T-helper 17 cell (primary cell): ENCODE measurements around the gene CLMP. TPM values are rescaled to one million over a fixed set of nuclear protein-coding genes. Genes with fewer than 3 reads are reported as not detected.
"Not testable (repeated sequence)": the region's sequence is repeated elsewhere in the genome, so short reads cannot be mapped to it uniquely, and the experiment has no call there.

Source experiments
- ATAC-seq: fragments of 150-1000 bp; cut with Tn5 transposase; 2 replicates; pipeline ENCODE4 v1.10.0; 2021; ENCODE audit warnings: mild to moderate bottlenecking, moderate library complexity
- DNase-seq, 3 donors: peaks; one replicate each; pipeline versions ENCODE4 v3.0.0 to v3.0.0-alpha.2; 2020 to 2021
- H3K9me3 ChIP-seq: one replicate; pipeline ENCODE4 v1.7.0; 2013; ENCODE audit warnings: low read length, mild to moderate bottlenecking; ENCODE audit not compliant: control insufficient read depth, poor library complexity, severe bottlenecking
- H3K27ac Mint-ChIP-seq: one replicate; pipeline ENCODE4 v1.8.0; 2022; ENCODE audit warnings: mild to moderate bottlenecking, moderate library complexity, mixed read lengths
- H3K27me3 Mint-ChIP-seq: one replicate; pipeline ENCODE4 v1.8.0; 2022; ENCODE audit warnings: mixed read lengths
- H3K36me3 Mint-ChIP-seq: one replicate; pipeline ENCODE4 v1.8.0; 2022; ENCODE audit warnings: low read depth, mixed read lengths
- H3K4me1 Mint-ChIP-seq: one replicate; pipeline ENCODE4 v1.8.0; 2022; ENCODE audit warnings: mild to moderate bottlenecking, mixed read lengths
- H3K4me3 Mint-ChIP-seq: one replicate; pipeline ENCODE4 v1.8.0; 2022; ENCODE audit warnings: mild to moderate bottlenecking, moderate library complexity, mixed read lengths
- total RNA-seq, 4 donors: library from RNA in 2 of 4; stranded (reverse) in 2 of 4; gene quantifications; one replicate each; pipeline ENCODE4 v1.2.3 and lab custom pipeline; 2022 to 2026

Gene CLMP
- total RNA-seq, 2 donors from 2014 or later: 0.26 to 0.67 TPM

GRCh38 chr11:123143921-123144320 lies 51.1 kb downstream of the CLMP start:
- Mint-ChIP-seq H3K36me3 (peaks cover 4% of the 10 kb centered on the region), H3K27me3 (peaks cover 5% of the 10 kb centered on the region), H3K27ac (no peak overlapping the region), H3K4me3 (no peak overlapping the region), H3K4me1 (no peaks in the 10 kb centered on the region)
- no peaks in the 10 kb centered on the region for H3K9me3 ChIP-seq
- DNase-seq (no peak), ATAC-seq (no peak)

DNA sequence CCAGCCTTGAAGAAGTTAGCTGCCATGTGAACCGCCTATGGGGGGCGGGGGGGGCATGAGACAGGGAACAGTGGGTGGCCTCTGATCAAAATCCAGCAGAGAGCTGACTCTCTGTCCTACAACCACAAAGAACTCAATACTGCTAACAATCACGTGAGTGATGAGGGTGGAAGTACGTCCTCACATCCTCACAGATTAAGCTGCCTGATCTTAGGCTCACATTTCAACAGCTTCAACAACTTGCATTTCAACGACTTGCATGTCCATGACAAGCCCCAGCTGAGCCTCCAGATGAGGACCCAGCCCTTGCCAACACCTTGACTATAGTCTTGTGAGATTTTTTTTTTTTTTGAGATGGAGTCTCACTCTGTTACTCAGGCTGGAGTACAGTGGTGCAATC lies 51.6 kb downstream of the CLMP start:
- Mint-ChIP-seq H3K4me1 (no peaks in the 10 kb centered on the region), H3K36me3 (peaks cover 4% of the 10 kb centered on the region), H3K27ac (no peak overlapping the region), H3K4me3 (no peak overlapping the region), H3K27me3 (peaks cover 5% of the 10 kb centered on the region)
- DNase-seq (no peak), ATAC-seq (no peak)
- H3K9me3 ChIP-seq: no peaks in the 10 kb centered on the region

DNA sequence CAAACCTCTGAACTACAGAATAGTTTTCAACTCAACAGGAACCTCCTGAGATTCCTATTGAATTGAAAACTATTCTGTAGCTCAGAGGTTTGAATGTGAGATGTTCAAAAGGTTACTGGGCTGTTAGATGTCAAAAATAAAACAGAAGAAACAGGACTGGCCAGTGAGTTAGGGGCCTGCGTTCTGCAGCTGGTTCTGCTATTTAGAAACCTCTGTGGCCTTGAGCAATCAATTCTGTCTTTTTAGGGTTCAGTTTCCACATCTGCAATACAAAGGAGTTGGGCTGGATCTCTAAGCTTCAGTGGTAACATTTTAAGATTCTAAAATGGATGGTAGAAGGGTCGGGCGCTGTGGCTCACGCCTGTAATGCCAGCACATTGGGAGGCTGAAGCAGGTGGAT lies 55.8 kb downstream of the CLMP start:
- ATAC-seq (no peak), DNase-seq (no peak)
- Mint-ChIP-seq H3K4me1 (no peaks in the 10 kb centered on the region), H3K4me3 (no peak overlapping the region), H3K27me3 (peaks cover 6% of the 10 kb centered on the region), H3K36me3 (no peaks in the 10 kb centered on the region), H3K27ac (no peak overlapping the region)
- H3K9me3 ChIP-seq: no peaks in the 10 kb centered on the region

GRCh38 chr11:123137431-123138224 lies 57.4 kb downstream of the CLMP start:
- no peak for ATAC-seq
- Mint-ChIP-seq H3K27me3 (peaks cover 6% of the 10 kb centered on the region), H3K4me3 (no peak overlapping the region), H3K36me3 (no peaks in the 10 kb centered on the region), H3K4me1 (peaks cover 2% of the 10 kb centered on the region), H3K27ac (no peak overlapping the region)
- no peak for DNase-seq
- H3K9me3 ChIP-seq: no peaks in the 10 kb centered on the region

GRCh38 chr11:123135863-123136446 lies 59.1 kb downstream of the CLMP start:
- DNase-seq (no peak), ATAC-seq (no peak)
- Mint-ChIP-seq H3K27ac (no peak overlapping the region), H3K4me3 (no peak overlapping the region), H3K27me3 (peaks cover 6% of the 10 kb centered on the region), H3K36me3 (no peaks in the 10 kb centered on the region), H3K4me1 (peaks cover 2% of the 10 kb centered on the region)
- no peaks in the 10 kb centered on the region for H3K9me3 ChIP-seq

- no peak overlapping the region for H3K4me3 Mint-ChIP-seq
- no peak overlapping the region for H3K27ac Mint-ChIP-seq
- H3K9me3 ChIP-seq: no peaks in the 10 kb centered on the region
- DNase-seq: no peak
- ATAC-seq: no peak
- H3K4me1 Mint-ChIP-seq: peaks cover 4% of the 10 kb centered on the region
- no peaks in the 10 kb centered on the region for H3K36me3 Mint-ChIP-seq
- H3K27me3 Mint-ChIP-seq: peaks cover 6% of the 10 kb centered on the region
These were observed 62.2 kb downstream of the CLMP start for GRCh38 chr11:123132881-123133280.

GRCh38 chr11:123132034-123132766 lies 62.8 kb downstream of the CLMP start:
- H3K27ac Mint-ChIP-seq, ATAC-seq, H3K9me3 ChIP-seq, H3K27me3 Mint-ChIP-seq, H3K4me1 Mint-ChIP-seq, H3K4me3 Mint-ChIP-seq, H3K36me3 Mint-ChIP-seq, DNase-seq: not testable (repeated sequence)

DNA sequence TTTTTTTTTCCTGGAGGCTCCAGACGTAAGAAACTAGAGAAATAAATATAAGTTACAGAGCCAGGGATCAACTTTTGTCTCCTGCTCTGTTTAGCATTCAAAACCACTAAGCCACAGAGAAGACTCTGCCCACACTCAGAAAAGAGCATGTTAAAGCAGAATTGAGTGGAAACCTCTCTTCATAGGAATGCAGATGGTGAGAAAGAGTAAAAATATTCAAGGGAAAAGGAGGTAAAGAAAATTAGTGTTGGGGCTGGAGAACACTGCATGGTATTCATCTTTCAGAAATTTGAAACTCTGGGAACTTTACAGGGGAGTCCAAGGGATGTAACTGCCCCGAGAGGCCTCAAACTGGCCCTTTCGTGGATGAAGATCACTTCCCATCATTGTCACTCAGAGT lies 65.1 kb downstream of the CLMP start:
- H3K4me1 Mint-ChIP-seq: peaks cover 4% of the 10 kb centered on the region
- H3K4me3 Mint-ChIP-seq: no peak overlapping the region
- DNase-seq (no peak), ATAC-seq (no peak)
- H3K9me3 ChIP-seq: no peaks in the 10 kb centered on the region
- H3K27me3 Mint-ChIP-seq: no peaks in the 10 kb centered on the region
- H3K36me3 Mint-ChIP-seq: no peaks in the 10 kb centered on the region
- peak overlapping the region; percentile 41 for H3K27ac Mint-ChIP-seq

- Mint-ChIP-seq H3K4me1 (peaks cover 5% of the 10 kb centered on the region), H3K4me3 (no peak overlapping the region), H3K27me3 (peaks cover 26% of the 10 kb centered on the region), H3K36me3 (peaks cover 6% of the 10 kb centered on the region), H3K27ac (no peak overlapping the region)
- DNase-seq: no peak
- H3K9me3 ChIP-seq: no peaks in the 10 kb centered on the region
- no peak for ATAC-seq
These were observed 69.9 kb downstream of the CLMP start for GRCh38 chr11:123125169-123125568.

DNA sequence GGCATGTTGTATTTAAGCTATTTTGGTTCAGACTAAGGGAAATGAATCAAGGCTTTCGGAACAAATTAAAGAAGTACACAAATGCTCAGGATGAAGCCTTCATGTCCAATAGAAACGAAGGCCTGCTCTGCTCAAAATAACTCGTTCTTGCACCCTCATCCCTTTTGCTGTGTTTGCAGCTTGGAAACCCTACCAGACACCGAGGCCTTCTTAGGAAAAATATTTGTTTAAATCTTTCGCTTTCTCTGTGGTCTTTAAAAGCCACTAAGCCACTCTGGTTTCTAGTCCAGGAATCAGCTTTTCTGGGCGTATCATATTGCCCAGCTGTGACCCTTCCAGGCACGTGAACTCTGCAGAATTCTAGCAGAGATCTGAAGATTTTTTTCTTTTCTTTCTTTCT lies 72.2 kb downstream of the CLMP start:
- Mint-ChIP-seq H3K4me1 (peaks cover 3% of the 10 kb centered on the region), H3K36me3 (peaks cover 6% of the 10 kb centered on the region), H3K27ac (no peak overlapping the region), H3K4me3 (no peak overlapping the region), H3K27me3 (peaks cover 26% of the 10 kb centered on the region)
- DNase-seq (no peak), ATAC-seq (no peak)
- H3K9me3 ChIP-seq: no peaks in the 10 kb centered on the region

DNA sequence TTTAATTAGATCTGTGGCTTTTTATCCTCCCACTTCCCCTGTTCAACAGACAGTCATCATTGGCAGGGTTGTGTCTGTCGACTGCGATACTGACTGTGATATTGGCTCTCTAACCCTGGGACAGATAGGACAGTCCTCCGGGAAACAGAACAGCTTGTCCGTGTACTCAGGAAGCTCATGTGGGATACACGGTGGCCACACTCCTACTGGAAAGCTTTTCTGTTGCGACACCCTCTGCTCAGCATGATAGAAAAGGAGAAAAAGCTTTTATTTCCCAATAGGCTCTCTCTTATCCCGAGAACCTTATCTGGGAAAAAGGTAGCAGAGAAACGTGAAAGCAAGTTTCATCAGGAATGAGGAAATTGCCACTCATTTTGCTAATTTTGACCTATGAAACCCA lies 72.7 kb downstream of the CLMP start:
- Mint-ChIP-seq H3K4me1 (peaks cover 3% of the 10 kb centered on the region), H3K36me3 (peaks cover 6% of the 10 kb centered on the region), H3K4me3 (no peak overlapping the region), H3K27me3 (peaks cover 26% of the 10 kb centered on the region), H3K27ac (no peak overlapping the region)
- H3K9me3 ChIP-seq: no peaks in the 10 kb centered on the region
- ATAC-seq (no peak), DNase-seq (no peak)

DNA sequence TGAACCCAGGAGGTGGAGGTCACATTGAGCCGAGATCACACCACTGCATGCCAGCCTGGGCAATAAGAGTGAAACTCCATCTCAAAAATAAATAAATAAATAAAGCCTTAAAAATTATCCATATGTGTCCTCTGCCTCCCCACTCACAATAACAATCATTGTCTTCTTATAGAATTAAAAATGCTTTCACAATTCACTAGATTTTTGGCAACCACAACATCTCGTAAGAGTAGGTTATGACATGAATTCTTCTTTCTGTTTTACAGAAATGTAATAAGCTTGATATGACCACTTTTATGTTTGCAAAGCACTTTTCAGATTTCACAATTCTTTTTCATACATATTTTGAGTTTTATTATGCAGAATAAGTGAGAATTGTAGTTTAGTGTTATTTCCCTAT lies 78.6 kb downstream of the CLMP start:
- no peaks in the 10 kb centered on the region for H3K9me3 ChIP-seq
- no peak for ATAC-seq
- no peaks in the 10 kb centered on the region for H3K36me3 Mint-ChIP-seq
- no peak overlapping the region for H3K27ac Mint-ChIP-seq
- DNase-seq: no peak
- no peaks in the 10 kb centered on the region for H3K4me1 Mint-ChIP-seq
- no peak overlapping the region for H3K4me3 Mint-ChIP-seq
- H3K27me3 Mint-ChIP-seq: peaks cover 14% of the 10 kb centered on the region

GRCh38 chr11:123111465-123111864 lies 83.6 kb downstream of the CLMP start:
- no peak overlapping the region for H3K4me3 Mint-ChIP-seq
- no peaks in the 10 kb centered on the region for H3K36me3 Mint-ChIP-seq
- H3K27me3 Mint-ChIP-seq: peaks cover 14% of the 10 kb centered on the region
- no peak overlapping the region for H3K27ac Mint-ChIP-seq
- no peaks in the 10 kb centered on the region for H3K9me3 ChIP-seq
- ATAC-seq (peak; percentile 54), DNase-seq (no peak)
- peaks cover 2% of the 10 kb centered on the region for H3K4me1 Mint-ChIP-seq
